Measurements from ENCODE around the gene ABCB10. TPM values are rescaled to one million over a fixed set of nuclear protein-coding genes. Genes with fewer than 3 reads are reported as not detected.

Gene ABCB10
- total and polyA plus RNA-seq, 2 experiments from 2014 or later: 4.7 to 9.7 TPM

- no peak for TF ChIP-seq ZNF462 (CRISPR knock-in tag; IDR thresholded peaks at IDR 0.05)
- no peak for TF ChIP-seq ZNF114 (CRISPR knock-in tag; IDR thresholded peaks at IDR 0.05)
Observed at GRCh38 chr1:229474509-229474908, 84.0 kb downstream of the ABCB10 start (continued).

- H3K36me3 Mint-ChIP-seq (ENCODE audit: low read depth): peaks cover 55% of the 10 kb centered on the region
- no peak for DNase-seq (ENCODE audit: low spot score)
- Histone ChIP-seq H3K36me3 (ENCODE audit: insufficient read depth) (peaks cover 15% of the 10 kb centered on the region), H3K4me3 (no peak overlapping the region), H4K20me1 (replicated peaks; ENCODE audit: insufficient read depth) (peaks cover 8% of the 10 kb centered on the region), H3F3A (replicated peaks; ENCODE audit: low read depth) (no peaks in the 10 kb centered on the region), H2AFZ (no peak overlapping the region), H3K9me2 (ENCODE audit: insufficient read depth) (no peaks in the 10 kb centered on the region), H3K4me2 (no peak overlapping the region), H3K27me3 (ENCODE audit: insufficient read depth) (no peaks in the 10 kb centered on the region), H3K79me2 (replicated peaks; ENCODE audit: insufficient read depth) (no peaks in the 10 kb centered on the region), H3K27ac (ENCODE audit: low read depth) (no peak overlapping the region), H3K4me1 (ENCODE audit: insufficient read depth) (no peaks in the 10 kb centered on the region)
- H3K9me3 Mint-ChIP-seq: no peaks in the 10 kb centered on the region
- peaks cover 2% of the 10 kb centered on the region for H3K27me3 Mint-ChIP-seq (ENCODE audit: insufficient read depth, low read depth, poor library complexity)
- no peak overlapping the region for H3K27ac Mint-ChIP-seq
- no peak for ATAC-seq
- no peaks in the 10 kb centered on the region for H3K4me1 Mint-ChIP-seq
- H3K4me3 Mint-ChIP-seq: no peak overlapping the region
- TF ChIP-seq POLR2AphosphoS5 (IDR thresholded peaks at IDR 0.05; ENCODE audit: low read depth) (no peak), EZH2phosphoT487 (IDR thresholded peaks at IDR 0.05; ENCODE audit: unreplicated experiment) (no peak), EZH2 (IDR thresholded peaks at IDR 0.05; ENCODE audit: low read depth, unreplicated experiment) (no peak), NANOG (IDR thresholded peaks at IDR 0.05; ENCODE audit: borderline replicate concordance) (no peak), CREB1 (CRISPR knock-in tag; IDR thresholded peaks at IDR 0.05; ENCODE audit: low read depth) (no peak)
- TF ChIP-seq, protein P1, sequence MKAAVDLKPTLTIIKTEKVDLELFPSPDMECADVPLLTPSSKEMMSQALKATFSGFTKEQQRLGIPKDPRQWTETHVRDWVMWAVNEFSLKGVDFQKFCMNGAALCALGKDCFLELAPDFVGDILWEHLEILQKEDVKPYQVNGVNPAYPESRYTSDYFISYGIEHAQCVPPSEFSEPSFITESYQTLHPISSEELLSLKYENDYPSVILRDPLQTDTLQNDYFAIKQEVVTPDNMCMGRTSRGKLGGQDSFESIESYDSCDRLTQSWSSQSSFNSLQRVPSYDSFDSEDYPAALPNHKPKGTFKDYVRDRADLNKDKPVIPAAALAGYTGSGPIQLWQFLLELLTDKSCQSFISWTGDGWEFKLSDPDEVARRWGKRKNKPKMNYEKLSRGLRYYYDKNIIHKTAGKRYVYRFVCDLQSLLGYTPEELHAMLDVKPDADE (IDR thresholded peaks at IDR 0.05): no peak
- TF ChIP-seq, protein P2, sequence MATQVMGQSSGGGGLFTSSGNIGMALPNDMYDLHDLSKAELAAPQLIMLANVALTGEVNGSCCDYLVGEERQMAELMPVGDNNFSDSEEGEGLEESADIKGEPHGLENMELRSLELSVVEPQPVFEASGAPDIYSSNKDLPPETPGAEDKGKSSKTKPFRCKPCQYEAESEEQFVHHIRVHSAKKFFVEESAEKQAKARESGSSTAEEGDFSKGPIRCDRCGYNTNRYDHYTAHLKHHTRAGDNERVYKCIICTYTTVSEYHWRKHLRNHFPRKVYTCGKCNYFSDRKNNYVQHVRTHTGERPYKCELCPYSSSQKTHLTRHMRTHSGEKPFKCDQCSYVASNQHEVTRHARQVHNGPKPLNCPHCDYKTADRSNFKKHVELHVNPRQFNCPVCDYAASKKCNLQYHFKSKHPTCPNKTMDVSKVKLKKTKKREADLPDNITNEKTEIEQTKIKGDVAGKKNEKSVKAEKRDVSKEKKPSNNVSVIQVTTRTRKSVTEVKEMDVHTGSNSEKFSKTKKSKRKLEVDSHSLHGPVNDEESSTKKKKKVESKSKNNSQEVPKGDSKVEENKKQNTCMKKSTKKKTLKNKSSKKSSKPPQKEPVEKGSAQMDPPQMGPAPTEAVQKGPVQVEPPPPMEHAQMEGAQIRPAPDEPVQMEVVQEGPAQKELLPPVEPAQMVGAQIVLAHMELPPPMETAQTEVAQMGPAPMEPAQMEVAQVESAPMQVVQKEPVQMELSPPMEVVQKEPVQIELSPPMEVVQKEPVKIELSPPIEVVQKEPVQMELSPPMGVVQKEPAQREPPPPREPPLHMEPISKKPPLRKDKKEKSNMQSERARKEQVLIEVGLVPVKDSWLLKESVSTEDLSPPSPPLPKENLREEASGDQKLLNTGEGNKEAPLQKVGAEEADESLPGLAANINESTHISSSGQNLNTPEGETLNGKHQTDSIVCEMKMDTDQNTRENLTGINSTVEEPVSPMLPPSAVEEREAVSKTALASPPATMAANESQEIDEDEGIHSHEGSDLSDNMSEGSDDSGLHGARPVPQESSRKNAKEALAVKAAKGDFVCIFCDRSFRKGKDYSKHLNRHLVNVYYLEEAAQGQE (IDR thresholded peaks at IDR 0.05; ENCODE audit: unreplicated experiment): no peak
Observed at GRCh38 chr1:229471175-229471574, 87.3 kb downstream of the ABCB10 start.

All from GM23338 (cell line).